Stomach (tissue), 9 donors: ENCODE results near the gene PHLDB1. TPM values are rescaled to one million over a fixed set of nuclear protein-coding genes. Genes with fewer than 3 reads are reported as not detected.

ENCODE experiments used
- DNase-seq, 2 donors: peaks; one replicate each; pipeline versions ENCODE4 v3.0.0 to v3.0.0-alpha.2; 2013 to 2019
- H3K27ac ChIP-seq, 5 donors: fragments of 200-600 bp in 4 of 5; sonication (generic) in 4 of 5; one replicate each; pipeline ENCODE4 v1.5.1; 2013 to 2019; ENCODE audit warnings: mild to moderate bottlenecking in 1 of 5, moderate library complexity in 1 of 5
- H3K27me3 ChIP-seq, 3 donors: fragments of 200-600 bp; sonication (generic); one replicate each; pipeline ENCODE4 v1.5.1; 2017 to 2019; ENCODE audit warnings: mixed run types in 1 of 3
- H3K36me3 ChIP-seq, 4 donors: fragments of 200-600 bp; sonication (generic); 1 replicate in 3 of 4; 2 replicates in 1 of 4; pipeline ENCODE4 v1.5.1; 2016 to 2019
- H3K4me1 ChIP-seq, 4 donors: fragments of 200-600 bp; sonication (generic); one replicate each; pipeline ENCODE4 v1.5.1; 2016 to 2019
- H3K4me3 ChIP-seq, 4 donors: fragments of 200-600 bp; sonication (generic) in 3 of 4; one replicate each; pipeline ENCODE4 v1.5.1; 2016 to 2019; ENCODE audit warnings: mild to moderate bottlenecking in 1 of 4
- H3K9me3 ChIP-seq, 4 donors: fragments of 200-600 bp; sonication (generic); one replicate each; pipeline ENCODE4 v1.5.1; 2016 to 2019
- EP300 ChIP-seq: sonication (generic); formaldehyde crosslinking; IDR thresholded peaks from one replicate; pipeline ENCODE4 v1.6.1; 2017; ENCODE audit warnings: antibody characterized with exemption
- POLR2A ChIP-seq, 4 donors: fragments of 450-650 bp; IDR thresholded peaks; one replicate each; pipeline ENCODE4 v1.6.1; 2016; ENCODE audit warnings: antibody characterized with exemption in 4 of 4, control low read depth in 2 of 4, mild to moderate bottlenecking in 1 of 4, moderate library complexity in 1 of 4
- POLR2AphosphoS5 ChIP-seq, 3 donors: sonication (generic); formaldehyde crosslinking; IDR thresholded peaks; one replicate each; pipeline ENCODE4 v1.6.1; 2016; ENCODE audit warnings: antibody characterized with exemption in 3 of 3
- WGBS, 5 donors: extraction: QIAGEN DNeasy Blood & Tissue Kit in 3 of 5; methylation state at CpG; one replicate each; pipeline versions ENCODE4 v1.1.5 to v1.1.7; 2013 to 2018; 5-methylcytosine and 5-hydroxymethylcytosine counted together
- intact Hi-C: fragments of 100-400 bp; cut with DNase I; formaldehyde crosslinking; loops from one replicate; pipeline ENCODE4 v1.15.1; 2023; ENCODE audit warnings: low total_unique reads
- polyA plus RNA-seq, 3 donors: library from polyadenylated mRNA; stranded (reverse); fragments of 200-250 nt; gene quantifications; one replicate each; pipeline ENCODE4 v1.2.3, GENCODE V29; 2013
- total RNA-seq, 5 donors: library from RNA; depleted of rRNA; stranded (reverse); fragments of >200 nt; gene quantifications; one replicate each; pipeline versions ENCODE4 v1.1.0 to v1.2.3, GENCODE V29; 2014 to 2016
- TF ChIP-seq, protein P1 (sequence below), 7 experiments: fragments of 450-650 bp in 4 of 7; fragments of 200-600 bp in 3 of 7; sonication (generic) in 3 of 7; IDR thresholded peaks; one replicate each; pipeline ENCODE4 v1.5.1; 2016 to 2019; ENCODE audit warnings: antibody characterized with exemption in 7 of 7, control low read depth in 2 of 7, mild to moderate bottlenecking in 1 of 7
- donor health status: healthy with polysubstance abuse.
- donor health status: Bipolar disorder and iron deficiency.
- donor health status: healthy.

Gene PHLDB1
- total and polyA plus RNA-seq, 8 donors, result 28.4 to 291 (median 41.4) TPM

- no peaks in the 10 kb centered on the region for H3K36me3 ChIP-seq
- H3K4me1 ChIP-seq, result peaks cover 6 to 33% (median 19%) of the 10 kb centered on the region in 4 donors
- no peaks in the 10 kb centered on the region for H3K9me3 ChIP-seq
- 2 to 8% (median 5%) methylated on average over 11 to 30 of the region's 30 CpGs for WGBS, 5 donors
- peak overlapping the region; percentile 37 to 51 (median 44) for H3K4me3 ChIP-seq
- peak; percentile 84 to 97 for DNase-seq
- peak overlapping the region; percentile 52 to 84 (median 71) for H3K27ac ChIP-seq
- no peaks in the 10 kb centered on the region for H3K27me3 ChIP-seq
- intact Hi-C loops, result loop anchor here (5.0 to 10.0 kb wide), 2 partner anchors 105 to 267 kb away; partner anchors contain the start of genes DDX6 and UPK2
- TF ChIP-seq POLR2AphosphoS5 (IDR thresholded peaks at IDR 0.05) (peak; percentile 3 to 35 (median 10)), POLR2A (IDR thresholded peaks at IDR 0.05) (no peak)
- TF ChIP-seq, protein P1, sequence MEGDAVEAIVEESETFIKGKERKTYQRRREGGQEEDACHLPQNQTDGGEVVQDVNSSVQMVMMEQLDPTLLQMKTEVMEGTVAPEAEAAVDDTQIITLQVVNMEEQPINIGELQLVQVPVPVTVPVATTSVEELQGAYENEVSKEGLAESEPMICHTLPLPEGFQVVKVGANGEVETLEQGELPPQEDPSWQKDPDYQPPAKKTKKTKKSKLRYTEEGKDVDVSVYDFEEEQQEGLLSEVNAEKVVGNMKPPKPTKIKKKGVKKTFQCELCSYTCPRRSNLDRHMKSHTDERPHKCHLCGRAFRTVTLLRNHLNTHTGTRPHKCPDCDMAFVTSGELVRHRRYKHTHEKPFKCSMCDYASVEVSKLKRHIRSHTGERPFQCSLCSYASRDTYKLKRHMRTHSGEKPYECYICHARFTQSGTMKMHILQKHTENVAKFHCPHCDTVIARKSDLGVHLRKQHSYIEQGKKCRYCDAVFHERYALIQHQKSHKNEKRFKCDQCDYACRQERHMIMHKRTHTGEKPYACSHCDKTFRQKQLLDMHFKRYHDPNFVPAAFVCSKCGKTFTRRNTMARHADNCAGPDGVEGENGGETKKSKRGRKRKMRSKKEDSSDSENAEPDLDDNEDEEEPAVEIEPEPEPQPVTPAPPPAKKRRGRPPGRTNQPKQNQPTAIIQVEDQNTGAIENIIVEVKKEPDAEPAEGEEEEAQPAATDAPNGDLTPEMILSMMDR (IDR thresholded peaks at IDR 0.05), result peak in 5 of 7 experiments; percentile 62 to 94 (median 85)
These were observed 82.6 kb downstream of the PHLDB1 start for GRCh38 chr11:118689852-118690552.

DNA sequence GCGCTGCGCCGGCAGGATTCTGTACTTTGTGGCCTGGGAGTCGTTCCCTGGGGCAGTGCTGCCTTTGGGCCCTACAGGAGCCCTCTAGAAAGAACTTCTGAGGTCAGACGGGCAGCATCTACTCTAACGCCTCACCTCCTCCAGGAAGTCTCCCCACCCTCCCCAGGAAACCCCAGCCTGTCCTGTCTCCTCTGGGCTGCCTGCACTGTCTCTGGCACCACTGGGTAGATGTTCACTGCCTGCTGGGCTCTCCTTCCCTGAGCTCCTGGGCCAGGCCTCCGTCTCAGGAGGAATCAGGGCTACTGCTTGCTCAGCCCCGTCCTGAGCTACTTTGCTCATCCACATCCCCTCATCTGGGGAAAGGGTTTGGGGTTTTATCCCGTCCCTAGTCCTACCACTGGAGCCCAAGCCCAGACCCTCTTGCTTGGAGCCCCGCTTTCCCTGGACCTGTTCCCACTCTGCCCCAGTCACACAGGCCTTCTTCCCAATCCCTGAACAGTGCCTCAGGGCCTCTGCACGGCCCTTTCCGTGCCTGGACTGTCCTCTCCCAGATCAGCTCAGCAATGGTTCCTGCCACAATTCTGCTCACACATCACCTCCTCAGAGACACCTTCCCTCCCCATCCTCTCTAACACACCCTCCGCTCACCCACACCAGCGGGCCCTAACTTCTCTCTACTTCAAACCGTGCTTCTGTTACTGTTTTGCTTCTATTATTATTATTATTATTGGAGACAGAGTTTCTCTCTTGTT lies 83.3 kb downstream of the PHLDB1 start:
- Histone ChIP-seq H3K36me3 (no peaks in the 10 kb centered on the region), H3K27me3 (no peaks in the 10 kb centered on the region), H3K4me1 (peaks cover 6 to 33% (median 19%) of the 10 kb centered on the region in 4 donors), H3K27ac (peak overlapping the region; percentile 52 to 84 (median 71)), H3K4me3 (peak overlapping the region in 2 of 4 donors; percentile 42 to 51), H3K9me3 (no peaks in the 10 kb centered on the region)
- intact Hi-C loops, result loop anchor here (5.0 to 10.0 kb wide), 2 partner anchors 104 to 267 kb away; partner anchors contain the start of genes DDX6 and UPK2
- 82 to 88% (median 85%) methylated on average over 10 to 15 of the region's 15 CpGs for WGBS, 5 donors
- DNase-seq, result no peak
- TF ChIP-seq, protein P1 (IDR thresholded peaks at IDR 0.05), result no peak
- no peak for TF ChIP-seq POLR2AphosphoS5 (IDR thresholded peaks at IDR 0.05)
- TF ChIP-seq POLR2A (IDR thresholded peaks at IDR 0.05), result no peak
- TF ChIP-seq EP300, result no peak

- Histone ChIP-seq H3K27ac (no peak overlapping the region), H3K36me3 (no peaks in the 10 kb centered on the region), H3K27me3 (no peaks in the 10 kb centered on the region), H3K4me1 (peaks cover 6 to 33% (median 19%) of the 10 kb centered on the region in 4 donors), H3K9me3 (no peaks in the 10 kb centered on the region), H3K4me3 (no peak overlapping the region)
- no peak for DNase-seq
- 69 to 84% (median 75%) methylated on average over 13 to 15 of the region's 15 CpGs for WGBS, 5 donors
- intact Hi-C loops, result loop anchor here (5.0 to 10.0 kb wide), 2 partner anchors 103 to 265 kb away; partner anchors contain the start of genes DDX6 and UPK2
- TF ChIP-seq, protein P1 (IDR thresholded peaks at IDR 0.05), result no peak
- TF ChIP-seq EP300 (no peak), POLR2AphosphoS5 (IDR thresholded peaks at IDR 0.05) (no peak), POLR2A (IDR thresholded peaks at IDR 0.05) (no peak)
These were observed 84.8 kb downstream of the PHLDB1 start for GRCh38 chr11:118691926-118692830.
